Upper lobe of left lung (tissue), 4 donors: ENCODE data around the gene ARGLU1.

Experiments used
- POLR2A ChIP-seq, 4 donors: fragments of 450-650 bp; IDR thresholded peaks; one replicate each; pipeline ENCODE4 v1.5.1; 2016 to 2017; ENCODE audit warnings: antibody characterized with exemption in 4 of 4, mild to moderate bottlenecking in 2 of 4
- POLR2AphosphoS5 ChIP-seq, 2 donors: sonication (generic); formaldehyde crosslinking; IDR thresholded peaks; one replicate each; pipeline ENCODE4 v1.5.1; 2017; ENCODE audit warnings: antibody characterized with exemption in 2 of 2
- TF ChIP-seq, protein P1 (sequence below), 6 experiments: fragments of 450-650 bp in 4 of 6; fragments of 200-600 bp in 2 of 6; sonication (generic) in 2 of 6; IDR thresholded peaks; one replicate each; pipeline ENCODE4 v1.5.1; 2016 to 2019; ENCODE audit warnings: antibody characterized with exemption in 6 of 6

GRCh38 chr13:106494936-106495335 is 73.0 kb downstream of the ARGLU1 start:
- TF ChIP-seq POLR2A (IDR thresholded peaks at IDR 0.05) (no peak), POLR2AphosphoS5 (IDR thresholded peaks at IDR 0.05) (no peak)
- TF ChIP-seq, protein P1, sequence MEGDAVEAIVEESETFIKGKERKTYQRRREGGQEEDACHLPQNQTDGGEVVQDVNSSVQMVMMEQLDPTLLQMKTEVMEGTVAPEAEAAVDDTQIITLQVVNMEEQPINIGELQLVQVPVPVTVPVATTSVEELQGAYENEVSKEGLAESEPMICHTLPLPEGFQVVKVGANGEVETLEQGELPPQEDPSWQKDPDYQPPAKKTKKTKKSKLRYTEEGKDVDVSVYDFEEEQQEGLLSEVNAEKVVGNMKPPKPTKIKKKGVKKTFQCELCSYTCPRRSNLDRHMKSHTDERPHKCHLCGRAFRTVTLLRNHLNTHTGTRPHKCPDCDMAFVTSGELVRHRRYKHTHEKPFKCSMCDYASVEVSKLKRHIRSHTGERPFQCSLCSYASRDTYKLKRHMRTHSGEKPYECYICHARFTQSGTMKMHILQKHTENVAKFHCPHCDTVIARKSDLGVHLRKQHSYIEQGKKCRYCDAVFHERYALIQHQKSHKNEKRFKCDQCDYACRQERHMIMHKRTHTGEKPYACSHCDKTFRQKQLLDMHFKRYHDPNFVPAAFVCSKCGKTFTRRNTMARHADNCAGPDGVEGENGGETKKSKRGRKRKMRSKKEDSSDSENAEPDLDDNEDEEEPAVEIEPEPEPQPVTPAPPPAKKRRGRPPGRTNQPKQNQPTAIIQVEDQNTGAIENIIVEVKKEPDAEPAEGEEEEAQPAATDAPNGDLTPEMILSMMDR (IDR thresholded peaks at IDR 0.05) = no peak
